CD8-positive, alpha-beta memory T cell (primary cell): ENCODE data around the gene COL19A1. TPM values are rescaled to one million over a fixed set of nuclear protein-coding genes. Genes with fewer than 3 reads are reported as not detected.
"Not testable (repeated sequence)": the region's sequence is repeated elsewhere in the genome, so short reads cannot be mapped to it uniquely, and the experiment has no call there.

Experiments
- CTCF ChIA-PET: fragments of 350-600 bp; sonication (Branson Sonifier 250); formaldehyde crosslinking; loops from one replicate; lab custom pipeline; 2021; ENCODE audit warnings: antibody characterized with exemption; lab: Charles Lee
- POLR2A ChIA-PET: fragments of 350-600 bp; sonication (Branson Sonifier 250); formaldehyde crosslinking; loops from one replicate; lab custom pipeline; 2021; ENCODE audit warnings: antibody characterized with exemption; lab: Charles Lee
- DNase-seq, 5 donors: peaks; one replicate each; pipeline versions ENCODE4 v3.0.0 to v3.0.0-alpha.2; 2020 to 2022; ENCODE audit warnings: mixed read lengths in 1 of 5
- H3K27ac ChIP-seq: one replicate; pipeline ENCODE4 v1.7.0; 2013; ENCODE audit warnings: low read depth, mild to moderate bottlenecking, low read length, moderate library complexity
- H3K27me3 ChIP-seq: 2 replicates; pipeline ENCODE4 v1.7.0; 2013; ENCODE audit warnings: low read length, mild to moderate bottlenecking; ENCODE audit not compliant: insufficient read depth, poor library complexity, severe bottlenecking
- H3K36me3 ChIP-seq: 2 replicates; pipeline ENCODE4 v1.7.0; 2013; ENCODE audit warnings: mild to moderate bottlenecking, low read length, moderate library complexity; ENCODE audit not compliant: insufficient read depth
- H3K4me1 ChIP-seq: 2 replicates; pipeline ENCODE4 v1.7.0; 2013; ENCODE audit warnings: mild to moderate bottlenecking, low read length, moderate library complexity; ENCODE audit not compliant: insufficient read depth
- H3K4me3 ChIP-seq: 2 replicates; pipeline ENCODE4 v1.7.0; 2013; ENCODE audit warnings: mild to moderate bottlenecking, low read length
- H3K9me3 ChIP-seq: 2 replicates; pipeline ENCODE4 v1.7.0; 2013; ENCODE audit warnings: mild to moderate bottlenecking, low read length
- H3K27ac Mint-ChIP-seq, 8 donors: one replicate each; pipeline ENCODE4 v1.8.0; 2020 to 2021; ENCODE audit warnings: mixed read lengths in 8 of 8, mild to moderate bottlenecking in 6 of 8, inconsistent platforms in 3 of 8, moderate library complexity in 3 of 8
- H3K27me3 Mint-ChIP-seq, 2 donors: one replicate each; pipeline ENCODE4 v1.8.0; 2020 to 2021; ENCODE audit warnings: mixed read lengths in 2 of 2, mild to moderate bottlenecking in 1 of 2, moderate library complexity in 1 of 2
- H3K36me3 Mint-ChIP-seq, 3 donors: one replicate each; pipeline ENCODE4 v1.8.0; 2020 to 2021; ENCODE audit warnings: mixed read lengths in 3 of 3, inconsistent platforms in 1 of 3, mild to moderate bottlenecking in 1 of 3
- H3K4me1 Mint-ChIP-seq, 3 donors: one replicate each; pipeline ENCODE4 v1.8.0; 2020 to 2021; ENCODE audit warnings: mixed read lengths in 3 of 3, inconsistent platforms in 1 of 3, mild to moderate bottlenecking in 1 of 3
- H3K4me3 Mint-ChIP-seq, 7 donors: one replicate each; pipeline ENCODE4 v1.8.0; 2020 to 2021; ENCODE audit warnings: mixed read lengths in 7 of 7, mild to moderate bottlenecking in 6 of 7, moderate library complexity in 4 of 7, inconsistent platforms in 2 of 7
- H3K9me3 Mint-ChIP-seq, 5 donors: one replicate each; pipeline ENCODE4 v1.8.0; 2020 to 2022; ENCODE audit warnings: mixed read lengths in 5 of 5, mild to moderate bottlenecking in 3 of 5, moderate library complexity in 2 of 5, inconsistent platforms in 1 of 5
- polyA plus RNA-seq: library from polyadenylated mRNA; unstranded; fragments of 300-500 nt; fragmentation: Illumina TruSeq; gene quantifications from one replicate; pipeline ENCODE4 v1.2.3, GENCODE V29; 2021
- total RNA-seq, 2 experiments: library from RNA; stranded (reverse); gene quantifications; one replicate each; pipeline ENCODE4 v1.2.3, GENCODE V29; 2021

The COL19A1 gene
- total and polyA plus RNA-seq, 3 experiments from 2014 or later, result 0.07 to 0.33 TPM; not detected in 1

GRCh38 chr6:69888482-69889233 is 22.3 kb downstream of the COL19A1 start:
- Histone ChIP-seq H3K36me3 (no peaks in the 10 kb centered on the region), H3K27me3 (no peaks in the 10 kb centered on the region), H3K9me3 (no peaks in the 10 kb centered on the region), H3K4me3 (no peak overlapping the region), H3K27ac (no peak overlapping the region), H3K4me1 (no peaks in the 10 kb centered on the region)
- POLR2A ChIA-PET, result no interaction called here
- Mint-ChIP-seq H3K4me3 (no peak overlapping the region), H3K4me1 (peaks cover 0 to 3% (median 0%) of the 10 kb centered on the region in 3 donors), H3K27ac (no peak overlapping the region), H3K36me3 (no peaks in the 10 kb centered on the region), H3K9me3 (peaks cover 0 to 3% (median 0%) of the 10 kb centered on the region in 5 donors), H3K27me3 (peaks cover 7 to 16% of the 10 kb centered on the region in 2 donors)
- DNase-seq, result no peak
- CTCF ChIA-PET, result interaction anchor here (1.3 to 1.4 kb wide), 2 partner anchors 9 to 16 kb away, joined by 3 to 4 read pairs; no protein-coding TSS in a partner anchor

- not testable (repeated sequence) for H3K27ac ChIP-seq, H3K36me3 Mint-ChIP-seq
These were observed 23.0 kb downstream of the COL19A1 start for GRCh38 chr6:69889234-69889974.

DNA sequence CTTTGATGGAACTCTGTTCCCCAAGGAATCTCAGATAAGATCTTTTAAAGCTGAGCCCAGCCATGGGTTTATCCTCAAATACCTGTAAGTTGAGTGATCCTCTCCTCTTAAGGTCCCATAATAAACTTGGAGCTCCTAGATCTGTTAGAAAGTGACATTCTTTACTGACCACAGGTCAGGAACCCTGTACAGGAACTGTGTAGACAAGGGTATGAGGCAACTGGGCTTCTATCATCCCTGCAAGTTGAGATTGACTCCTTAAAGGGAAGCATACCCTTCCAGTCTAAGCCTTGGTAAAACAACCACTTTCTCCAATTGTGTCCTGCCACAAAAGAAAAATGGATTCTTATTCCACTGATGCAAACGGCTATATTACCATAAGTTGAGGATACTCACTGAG is 26.2 kb downstream of the COL19A1 start:
- H3K27ac Mint-ChIP-seq, H3K27ac ChIP-seq: not testable (repeated sequence)

More at GRCh38 chr6:69889234-69889974, 23.0 kb downstream of the COL19A1 start:
- CTCF ChIA-PET, result interaction anchor here (1.3 to 1.4 kb wide), 2 partner anchors 10 to 15 kb away, joined by 3 to 4 read pairs; no protein-coding TSS in a partner anchor
- H3K4me3 Mint-ChIP-seq, H3K27ac Mint-ChIP-seq, POLR2A ChIA-PET, H3K4me3 ChIP-seq, H3K36me3 ChIP-seq, H3K4me1 ChIP-seq, H3K9me3 ChIP-seq, H3K9me3 Mint-ChIP-seq, H3K27me3 ChIP-seq, H3K4me1 Mint-ChIP-seq, DNase-seq: not testable (repeated sequence)
- H3K27me3 Mint-ChIP-seq, result peaks cover 7 to 16% of the 10 kb centered on the region in 2 donors

GRCh38 chr6:69893266-69893665 is 26.9 kb downstream of the COL19A1 start:
- H3K27ac Mint-ChIP-seq, H3K27ac ChIP-seq, H3K4me1 Mint-ChIP-seq, H3K36me3 ChIP-seq, H3K27me3 ChIP-seq, H3K27me3 Mint-ChIP-seq, H3K4me3 ChIP-seq, H3K36me3 Mint-ChIP-seq, H3K9me3 Mint-ChIP-seq, H3K4me1 ChIP-seq, DNase-seq, CTCF ChIA-PET, POLR2A ChIA-PET, H3K9me3 ChIP-seq, H3K4me3 Mint-ChIP-seq: not testable (repeated sequence)

More for the DNA sequence above, 26.2 kb downstream of the COL19A1 start:
- CTCF ChIA-PET, H3K4me1 Mint-ChIP-seq, H3K4me1 ChIP-seq, DNase-seq, H3K36me3 Mint-ChIP-seq, H3K27me3 ChIP-seq, H3K4me3 Mint-ChIP-seq, POLR2A ChIA-PET, H3K9me3 Mint-ChIP-seq, H3K9me3 ChIP-seq, H3K36me3 ChIP-seq, H3K4me3 ChIP-seq: not testable (repeated sequence)
- H3K27me3 Mint-ChIP-seq, result peaks cover 7 to 10% of the 10 kb centered on the region in 2 donors

- no peaks in the 10 kb centered on the region for H3K4me1 ChIP-seq
- ChIA-PET CTCF (no interaction called here), POLR2A (no interaction called here)
- peaks cover 4 to 6% of the 10 kb centered on the region in 2 donors for H3K27me3 Mint-ChIP-seq
- H3K4me3 ChIP-seq, result no peak overlapping the region
- H3K27ac Mint-ChIP-seq, result no peak overlapping the region
- H3K27ac ChIP-seq, result no peak overlapping the region
- H3K27me3 ChIP-seq, result no peaks in the 10 kb centered on the region
- no peaks in the 10 kb centered on the region for H3K36me3 Mint-ChIP-seq
- DNase-seq, result no peak
- H3K4me1 Mint-ChIP-seq, result no peaks in the 10 kb centered on the region
- H3K9me3 ChIP-seq, result no peaks in the 10 kb centered on the region
- no peak overlapping the region for H3K4me3 Mint-ChIP-seq
- H3K9me3 Mint-ChIP-seq, result peaks cover 0 to under 1% (median 0%) of the 10 kb centered on the region in 5 donors
- H3K36me3 ChIP-seq, result no peaks in the 10 kb centered on the region
These were observed 28.4 kb downstream of the COL19A1 start for GRCh38 chr6:69894578-69895347.

GRCh38 chr6:69895396-69895795 is 29.0 kb downstream of the COL19A1 start:
- Mint-ChIP-seq H3K27ac (no peak overlapping the region), H3K4me3 (no peak overlapping the region), H3K9me3 (no peaks in the 10 kb centered on the region), H3K4me1 (no peaks in the 10 kb centered on the region), H3K36me3 (no peaks in the 10 kb centered on the region), H3K27me3 (peaks cover 0 to 6% of the 10 kb centered on the region in 2 donors)
- Histone ChIP-seq H3K27me3 (no peaks in the 10 kb centered on the region), H3K9me3 (no peaks in the 10 kb centered on the region), H3K4me1 (no peaks in the 10 kb centered on the region), H3K4me3 (no peak overlapping the region), H3K36me3 (no peaks in the 10 kb centered on the region), H3K27ac (no peak overlapping the region)
- CTCF ChIA-PET, result no interaction called here
- DNase-seq, result no peak
- POLR2A ChIA-PET, result no interaction called here

DNA sequence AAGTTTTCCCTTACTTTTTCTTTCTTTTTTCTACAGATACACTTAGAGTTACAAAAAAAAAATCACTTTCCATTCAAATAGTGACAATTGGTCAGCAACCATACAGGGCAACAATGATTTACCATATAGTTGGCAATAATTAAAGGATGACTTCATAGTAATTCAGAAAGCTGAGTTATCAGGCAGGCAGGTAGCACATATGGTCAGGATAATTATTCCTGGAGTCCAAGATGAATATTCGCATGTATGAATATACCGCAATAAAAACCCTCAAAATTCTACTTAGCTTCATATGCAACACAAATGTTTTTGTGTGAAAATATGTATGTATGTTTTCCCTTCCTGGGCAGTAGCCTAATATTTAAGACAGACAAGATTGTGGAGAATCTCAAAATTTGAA is 34.5 kb downstream of the COL19A1 start:
- H3K9me3 Mint-ChIP-seq, result no peaks in the 10 kb centered on the region
- no peaks in the 10 kb centered on the region for H3K4me1 ChIP-seq
- DNase-seq, result no peak
- peaks cover 0 to 5% of the 10 kb centered on the region in 2 donors for H3K27me3 Mint-ChIP-seq
- no peak overlapping the region for H3K4me3 ChIP-seq
- no peaks in the 10 kb centered on the region for H3K36me3 Mint-ChIP-seq
- H3K27ac ChIP-seq, result no peak overlapping the region
- H3K9me3 ChIP-seq, result no peaks in the 10 kb centered on the region
- CTCF ChIA-PET, result no interaction called here
- no peaks in the 10 kb centered on the region for H3K36me3 ChIP-seq
- no peak overlapping the region for H3K4me3 Mint-ChIP-seq
- no peaks in the 10 kb centered on the region for H3K27me3 ChIP-seq
- no peak overlapping the region for H3K27ac Mint-ChIP-seq
- POLR2A ChIA-PET, result no interaction called here
- H3K4me1 Mint-ChIP-seq, result no peaks in the 10 kb centered on the region

- ChIA-PET POLR2A (no interaction called here), CTCF (no interaction called here)
- DNase-seq, result no peak
- H3K27ac ChIP-seq, result no peak overlapping the region
- H3K4me3 ChIP-seq, result no peak overlapping the region
- no peaks in the 10 kb centered on the region for H3K9me3 ChIP-seq
- H3K4me1 ChIP-seq, result no peaks in the 10 kb centered on the region
- Mint-ChIP-seq H3K27me3 (peaks cover 0 to 5% of the 10 kb centered on the region in 2 donors), H3K4me3 (no peak overlapping the region), H3K4me1 (no peaks in the 10 kb centered on the region), H3K36me3 (no peaks in the 10 kb centered on the region), H3K27ac (no peak overlapping the region), H3K9me3 (no peaks in the 10 kb centered on the region)
- H3K36me3 ChIP-seq, result no peaks in the 10 kb centered on the region
- H3K27me3 ChIP-seq, result no peaks in the 10 kb centered on the region
These were observed 35.0 kb downstream of the COL19A1 start for GRCh38 chr6:69901361-69901760.
